GM12873 (cell line): ENCODE results near the gene PLEKHA6.

Experiments
- CTCF ChIP-seq: IDR thresholded peaks from 2 replicates; pipeline ENCODE4 v1.5.1; 2012; ENCODE audit warnings: low read depth, mild to moderate bottlenecking, moderate library complexity, low read length, control low read depth; ENCODE audit not compliant: insufficient read depth; ENCODE audit errors: missing control alignments

Gene PLEKHA6

GRCh38 chr1:204204944-204205343 lies 154.8 kb downstream of the PLEKHA6 start:
- TF ChIP-seq CTCF = no peak

GRCh38 chr1:204203206-204203767 lies 156.4 kb downstream of the PLEKHA6 start:
- TF ChIP-seq CTCF = no peak

GRCh38 chr1:204202481-204202880 lies 157.2 kb downstream of the PLEKHA6 start:
- TF ChIP-seq CTCF = no peak

- TF ChIP-seq CTCF = no peak
Measured at GRCh38 chr1:204201348-204202040, 158.2 kb downstream of the PLEKHA6 start.

- TF ChIP-seq CTCF = no peak
Measured at GRCh38 chr1:204199579-204199978, 160.2 kb downstream of the PLEKHA6 start.

GRCh38 chr1:204198348-204199340 lies 161.1 kb downstream of the PLEKHA6 start:
- no peak for TF ChIP-seq CTCF

GRCh38 chr1:204197068-204197467 lies 162.7 kb downstream of the PLEKHA6 start:
- TF ChIP-seq CTCF = no peak
